Endometrial microvascular endothelial cells (primary cell): Measurements from ENCODE around the gene WNT3. TPM values are rescaled to one million over a fixed set of nuclear protein-coding genes. Genes with fewer than 3 reads are reported as not detected.
"Not testable (repeated sequence)": the region's sequence is repeated elsewhere in the genome, so short reads cannot be mapped to it uniquely, and the experiment has no call there.

ENCODE experiments used
- in situ Hi-C: cut with HindIII; loops from 2 replicates; pipeline ENCODE4 v1.10.0; 2017; ENCODE audit warnings: low sequenced_read_pairs, low pct_unique_long_range_greater_than_20kb; ENCODE audit errors: inconsistent ontology term
- total RNA-seq: library from RNA; depleted of rRNA; stranded (reverse); fragments of >200 nt; gene quantifications from one replicate; pipeline ENCODE4 v1.2.3, GENCODE V29; 2015; ENCODE audit errors: inconsistent ontology term

The WNT3 gene
- total RNA-seq, 1 donor from 2014 or later = 0.56 TPM

- in situ Hi-C loops = not testable (repeated sequence)
These were observed 25.5 kb downstream of the WNT3 start for GRCh38 chr17:46793023-46793422.

- in situ Hi-C loops = no loop called here
These were observed 26.4 kb downstream of the WNT3 start for GRCh38 chr17:46792071-46792470.

- in situ Hi-C loops = no loop called here
These were observed 27.0 kb downstream of the WNT3 start for GRCh38 chr17:46791531-46791930.

GRCh38 chr17:46790216-46790615 is 28.3 kb downstream of the WNT3 start:
- in situ Hi-C loops = no loop called here

GRCh38 chr17:46789610-46790009 is 28.9 kb downstream of the WNT3 start:
- in situ Hi-C loops = no loop called here

- in situ Hi-C loops = no loop called here
These were observed 29.7 kb downstream of the WNT3 start for GRCh38 chr17:46788796-46789195.

- in situ Hi-C loops = no loop called here
These were observed 30.2 kb downstream of the WNT3 start for GRCh38 chr17:46788300-46788699.

- in situ Hi-C loops = no loop called here
These were observed 31.0 kb downstream of the WNT3 start for GRCh38 chr17:46787478-46787877.

GRCh38 chr17:46785696-46786095 is 32.8 kb downstream of the WNT3 start:
- in situ Hi-C loops = no loop called here

- in situ Hi-C loops = no loop called here
These were observed 35.4 kb downstream of the WNT3 start for GRCh38 chr17:46783031-46783593.

- in situ Hi-C loops = no loop called here
These were observed 36.1 kb downstream of the WNT3 start for GRCh38 chr17:46782250-46782953.

GRCh38 chr17:46780003-46780373 is 38.5 kb downstream of the WNT3 start:
- in situ Hi-C loops = no loop called here

- in situ Hi-C loops = no loop called here
These were observed 40.3 kb downstream of the WNT3 start for GRCh38 chr17:46777943-46778915.

GRCh38 chr17:46776298-46777005 is 42.0 kb downstream of the WNT3 start:
- in situ Hi-C loops = no loop called here

GRCh38 chr17:46774108-46774737 is 44.3 kb downstream of the WNT3 start:
- in situ Hi-C loops = no loop called here

- in situ Hi-C loops = no loop called here
These were observed 44.8 kb downstream of the WNT3 start for GRCh38 chr17:46773676-46774075.

- in situ Hi-C loops = no loop called here
These were observed 45.3 kb downstream of the WNT3 start for GRCh38 chr17:46773221-46773605.

- in situ Hi-C loops = no loop called here
These were observed 45.8 kb downstream of the WNT3 start for GRCh38 chr17:46772475-46773220.
